H1 (cell line): Measurements from ENCODE around the gene GUCY1A2. TPM values are rescaled to one million over a fixed set of nuclear protein-coding genes. Genes with fewer than 3 reads are reported as not detected.

Source experiments
- BRCA1 ChIP-seq: IDR thresholded peaks from 2 replicates; pipeline ENCODE4 v1.6.1; 2012; ENCODE audit warnings: low read depth, low read length, improper control_type of control experiment
- E2F6 ChIP-seq: IDR thresholded peaks from 2 replicates; pipeline ENCODE4 v1.6.1; 2012; ENCODE audit warnings: inconsistent platforms
- EZH2 ChIP-seq: fragments of 200-600 bp; sonication (generic); IDR thresholded peaks from 2 replicates; pipeline ENCODE4 v1.7.1; 2012; ENCODE audit warnings: low read depth, mild to moderate bottlenecking, moderate library complexity, low read length, inconsistent platforms; ENCODE audit not compliant: severe bottlenecking
- HDAC6 ChIP-seq: IDR thresholded peaks from one replicate; pipeline ENCODE4 v1.7.1; 2012; ENCODE audit warnings: low read depth, mild to moderate bottlenecking, inconsistent platforms, low read length, moderate library complexity
- KDM5A ChIP-seq: fragments of 200-600 bp; IDR thresholded peaks from 2 replicates; pipeline ENCODE4 v1.7.1; 2012; ENCODE audit warnings: mild to moderate bottlenecking, low read length, inconsistent platforms, mixed read lengths
- MAFK ChIP-seq: IDR thresholded peaks from 2 replicates; pipeline ENCODE4 v1.6.1; 2012; ENCODE audit warnings: low read depth, mild to moderate bottlenecking, improper control_type of control experiment, low read length
- MAX ChIP-seq: IDR thresholded peaks from 2 replicates; pipeline ENCODE4 v1.6.1; 2012; ENCODE audit warnings: inconsistent platforms
- NRF1 ChIP-seq: IDR thresholded peaks from 2 replicates; pipeline ENCODE4 v1.6.1; 2011; ENCODE audit warnings: mild to moderate bottlenecking, low read depth, low read length, improper control_type of control experiment
- POLR2A ChIP-seq, 2 experiments: IDR thresholded peaks; 1 replicate in 1 of 2; 2 replicates in 1 of 2; pipeline ENCODE4 v1.6.1; 2011; ENCODE audit warnings: low read depth in 2 of 2, low read length in 2 of 2, mild to moderate bottlenecking in 2 of 2; ENCODE audit errors: control extremely low read depth in 1 of 2
- POLR2AphosphoS5 ChIP-seq: IDR thresholded peaks from 2 replicates; pipeline ENCODE4 v1.6.1; 2011; ENCODE audit warnings: low read depth, low read length
- POU5F1 ChIP-seq: IDR thresholded peaks from 2 replicates; pipeline ENCODE4 v1.6.1; 2011; ENCODE audit warnings: low read depth, mild to moderate bottlenecking, low read length, moderate library complexity
- RAD21 ChIP-seq, 2 experiments: IDR thresholded peaks in 1 of 2; conservative IDR thresholded peaks in 1 of 2; 2 replicates each; pipeline ENCODE4 v1.6.1; 2011; ENCODE audit warnings: low read depth in 2 of 2, low read length in 2 of 2, improper control_type of control experiment in 1 of 2, inconsistent platforms in 1 of 2, mild to moderate bottlenecking in 1 of 2, moderate library complexity in 1 of 2
- SIN3A ChIP-seq, 2 experiments: IDR thresholded peaks in 1 of 2; conservative IDR thresholded peaks in 1 of 2; 2 replicates each; pipeline ENCODE4 v1.6.1; 2011 to 2012; ENCODE audit warnings: low read length in 2 of 2, improper control_type of control experiment in 1 of 2, low read depth in 1 of 2, mild to moderate bottlenecking in 1 of 2
- SIX5 ChIP-seq: IDR thresholded peaks from 2 replicates; pipeline ENCODE4 v1.6.1; 2011; ENCODE audit warnings: mild to moderate bottlenecking, low read depth, low read length
- SP2 ChIP-seq: IDR thresholded peaks from 2 replicates; pipeline ENCODE4 v1.6.1; 2012; ENCODE audit warnings: mild to moderate bottlenecking, low read length, inconsistent platforms
- SUZ12 ChIP-seq: fragments of 200-600 bp; sonication (generic); IDR thresholded peaks from 2 replicates; pipeline ENCODE4 v1.6.1; 2012; ENCODE audit warnings: mild to moderate bottlenecking, inconsistent platforms, low read length, moderate library complexity, mixed read lengths
- TAF7 ChIP-seq: optimal IDR thresholded peaks from 2 replicates; pipeline ENCODE3; 2011; ENCODE audit warnings: low read depth, mild to moderate bottlenecking, inconsistent platforms, low read length, moderate library complexity, borderline replicate concordance
- TBP ChIP-seq: IDR thresholded peaks from 2 replicates; pipeline ENCODE4 v1.6.1; 2011; ENCODE audit warnings: low read depth, low read length, improper control_type of control experiment
- TEAD4 ChIP-seq: IDR thresholded peaks from 2 replicates; pipeline ENCODE4 v1.6.1; 2012; ENCODE audit warnings: low read depth, low read length, inconsistent platforms, mixed read lengths
- YY1 ChIP-seq: IDR thresholded peaks from 2 replicates; pipeline ENCODE4 v1.6.1; 2011; ENCODE audit warnings: low read depth, mild to moderate bottlenecking, low read length
- polyA plus RNA-seq, 7 experiments: library from polyadenylated mRNA; depleted of rRNA in 3 of 7; stranded (reverse) in 5 of 7; unstranded in 2 of 7; fragments of >200 nt in 5 of 7; fragments of 200-250 nt in 2 of 7; gene quantifications; 1 replicate in 5 of 7; 2 replicates in 1 of 7; 4 replicates in 1 of 7; pipeline versions ENCODE4 v1.2.1 to v1.2.3, GENCODE V29; 2011 to 2013; ENCODE audit warnings: missing spikeins in 2 of 7, mixed read lengths in 2 of 7
- total RNA-seq: library from RNA; stranded (reverse); fragmentation: NEBNext Ultra II Directional; extraction: Animal tissue kit (Norgen Biotek cat#: 25700); gene quantifications from 2 replicates; pipeline ENCODE4 v1.2.1, GENCODE V29; 2021
- TF ChIP-seq, protein P1 (sequence below): IDR thresholded peaks from 2 replicates; pipeline ENCODE4 v1.6.1; 2011; ENCODE audit warnings: low read length, improper control_type of control experiment
- TF ChIP-seq, protein P2 (sequence below): IDR thresholded peaks from 2 replicates; pipeline ENCODE4 v1.6.1; 2012; ENCODE audit warnings: low read length, inconsistent platforms

Gene GUCY1A2
- total and polyA plus RNA-seq, 2 of the 8 experiments (the other 6 are each of a cell fraction or from before 2014, with no cell fraction given), result 0.11 to 1.9 TPM

GRCh38 chr11:107018902-107019493, 722 bp upstream of the GUCY1A2 start (continued):
- peak; percentile 40; the same call in 1 of the 2 replicates for TF ChIP-seq TBP
- no peak for TF ChIP-seq MAFK
- TF ChIP-seq SIN3A (conservative IDR thresholded peaks at IDR 0.05 in 1 of 2, IDR thresholded peaks at IDR 0.05 in 1 of 2; ENCODE audit: low read depth in 1 of 2, low read length in 2 of 2), result peak; percentile 91 to 95
- no peak for TF ChIP-seq RAD21 (IDR thresholded peaks at IDR 0.05 in 1 of 2, conservative IDR thresholded peaks at IDR 0.05 in 1 of 2; ENCODE audit: low read depth in 2 of 2, low read length in 2 of 2)
- no peak for TF ChIP-seq HDAC6
- peak in 1 of 2 experiments; percentile 41; a peak in 1 of 3 replicates for TF ChIP-seq POLR2A (IDR thresholded peaks at IDR 0.05; ENCODE audit: control extremely low read depth in 1 of 2, low read depth in 2 of 2, low read length in 2 of 2)
- TF ChIP-seq POLR2AphosphoS5, result no peak
- TF ChIP-seq, protein P1, sequence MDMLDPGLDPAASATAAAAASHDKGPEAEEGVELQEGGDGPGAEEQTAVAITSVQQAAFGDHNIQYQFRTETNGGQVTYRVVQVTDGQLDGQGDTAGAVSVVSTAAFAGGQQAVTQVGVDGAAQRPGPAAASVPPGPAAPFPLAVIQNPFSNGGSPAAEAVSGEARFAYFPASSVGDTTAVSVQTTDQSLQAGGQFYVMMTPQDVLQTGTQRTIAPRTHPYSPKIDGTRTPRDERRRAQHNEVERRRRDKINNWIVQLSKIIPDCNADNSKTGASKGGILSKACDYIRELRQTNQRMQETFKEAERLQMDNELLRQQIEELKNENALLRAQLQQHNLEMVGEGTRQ, result no peak
- peak; percentile 59 for TF ChIP-seq EZH2
- TF ChIP-seq SUZ12, result peak; percentile 59
- TF ChIP-seq TAF7, result peak; percentile 24
- no peak for TF ChIP-seq NRF1
- no peak for TF ChIP-seq TEAD4
- no peak for TF ChIP-seq KDM5A
- TF ChIP-seq E2F6, result peak; percentile 63
- no peak for TF ChIP-seq YY1
- TF ChIP-seq BRCA1, result no peak
- TF ChIP-seq MAX, result peak; percentile 88
- TF ChIP-seq, protein P2, sequence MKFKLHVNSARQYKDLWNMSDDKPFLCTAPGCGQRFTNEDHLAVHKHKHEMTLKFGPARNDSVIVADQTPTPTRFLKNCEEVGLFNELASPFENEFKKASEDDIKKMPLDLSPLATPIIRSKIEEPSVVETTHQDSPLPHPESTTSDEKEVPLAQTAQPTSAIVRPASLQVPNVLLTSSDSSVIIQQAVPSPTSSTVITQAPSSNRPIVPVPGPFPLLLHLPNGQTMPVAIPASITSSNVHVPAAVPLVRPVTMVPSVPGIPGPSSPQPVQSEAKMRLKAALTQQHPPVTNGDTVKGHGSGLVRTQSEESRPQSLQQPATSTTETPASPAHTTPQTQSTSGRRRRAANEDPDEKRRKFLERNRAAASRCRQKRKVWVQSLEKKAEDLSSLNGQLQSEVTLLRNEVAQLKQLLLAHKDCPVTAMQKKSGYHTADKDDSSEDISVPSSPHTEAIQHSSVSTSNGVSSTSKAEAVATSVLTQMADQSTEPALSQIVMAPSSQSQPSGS, result no peak
- TF ChIP-seq SP2, result no peak
- TF ChIP-seq POU5F1, result no peak
- TF ChIP-seq SIX5, result no peak
